PC-9 (cell line): ENCODE results near the gene BCKDHB. TPM values are rescaled to one million over a fixed set of nuclear protein-coding genes. Genes with fewer than 3 reads are reported as not detected.

Source experiments
- BruUV-seq: library from RNA; stranded (reverse); fragments of 400-500 nt; replicated peaks from 2 replicates; lab custom pipeline; 2021; lab: Mats Ljungman, UMichigan
- CTCF ChIA-PET: fragments of 300-600 bp; sonication (Branson Sonifier 250); formaldehyde crosslinking; loops from one replicate; lab custom pipeline; 2022; ENCODE audit warnings: antibody characterized with exemption; lab: Charles Lee
- POLR2A ChIA-PET: fragments of 300-600 bp; sonication (Branson Sonifier 250); formaldehyde crosslinking; loops from one replicate; lab custom pipeline; 2022; ENCODE audit warnings: antibody characterized with exemption; ENCODE audit not compliant: unreplicated experiment; lab: Charles Lee
- DNase-seq, 2 experiments: peaks; one replicate each; pipeline versions ENCODE4 v3.0.0 to v3.0.0-alpha.2; 2015 to 2022; ENCODE audit warnings: mixed read lengths in 1 of 2
- H2AFZ ChIP-seq: fragments of 200-600 bp; sonication (generic); 2 replicates; pipeline ENCODE4 v1.8.1; 2017; ENCODE audit warnings: antibody characterized with exemption
- H3F3A ChIP-seq: fragments of 200-600 bp; sonication (generic); 2 replicates; pipeline ENCODE4 v1.8.1; 2017; ENCODE audit warnings: antibody characterized with exemption, mild to moderate bottlenecking, low read depth; ENCODE audit not compliant: insufficient read depth
- H3K27ac ChIP-seq: fragments of 200-600 bp; sonication (generic); 2 replicates; pipeline ENCODE4 v1.6.1; 2016; ENCODE audit warnings: mixed run types
- H3K27me3 ChIP-seq: fragments of 200-600 bp; sonication (generic); 2 replicates; pipeline ENCODE4 v1.6.1; 2016; ENCODE audit warnings: low read depth, mixed run types; ENCODE audit not compliant: insufficient read depth
- H3K36me3 ChIP-seq: fragments of 200-600 bp; sonication (generic); 2 replicates; pipeline ENCODE4 v1.6.1; 2016; ENCODE audit warnings: low read depth, mixed run types
- H3K4me1 ChIP-seq: fragments of 200-600 bp; sonication (generic); replicated peaks from 2 replicates; pipeline ENCODE4 v1.6.1; 2016; ENCODE audit warnings: mixed run types; ENCODE audit not compliant: insufficient read depth
- H3K4me2 ChIP-seq: fragments of 200-600 bp; sonication (generic); 2 replicates; pipeline ENCODE4 v1.6.1; 2017; ENCODE audit warnings: mixed run types
- H3K4me3 ChIP-seq: fragments of 200-600 bp; sonication (generic); 2 replicates; pipeline ENCODE4 v1.6.1; 2016; ENCODE audit warnings: mixed run types
- H3K79me2 ChIP-seq: fragments of 200-600 bp; sonication (generic); 2 replicates; pipeline ENCODE4 v1.6.1; 2017; ENCODE audit warnings: low read depth, mixed run types
- H3K9me2 ChIP-seq: fragments of 200-600 bp; sonication (generic); 2 replicates; pipeline ENCODE4 v1.8.1; 2017; ENCODE audit warnings: mild to moderate bottlenecking; ENCODE audit not compliant: insufficient read depth
- H3K9me3 ChIP-seq: fragments of 200-600 bp; sonication (generic); 2 replicates; pipeline ENCODE4 v1.8.1; 2016; ENCODE audit warnings: low read depth; ENCODE audit not compliant: insufficient read depth
- H4K20me1 ChIP-seq: fragments of 200-600 bp; sonication (generic); 2 replicates; pipeline ENCODE4 v1.8.1; 2017; ENCODE audit not compliant: insufficient read depth
- CTCF ChIP-seq: fragments of 200-600 bp; sonication (generic); conservative IDR thresholded peaks from 2 replicates; pipeline ENCODE4 v1.6.1; 2017; ENCODE audit warnings: mixed run types, antibody characterized with exemption, mild to moderate bottlenecking, moderate library complexity
- EZH2 ChIP-seq: fragments of 200-600 bp; sonication (generic); IDR thresholded peaks from 2 replicates; pipeline ENCODE4 v1.8.0; 2017; ENCODE audit warnings: antibody characterized with exemption, low read depth
- intact Hi-C: fragments of 100-400 bp; cut with micrococcal nuclease; formaldehyde crosslinking; loops from one replicate; pipeline ENCODE4 v1.10.0; 2022; ENCODE audit not compliant: unreplicated experiment
- total RNA-seq: library from RNA; stranded (reverse); gene quantifications from 2 replicates; pipeline ENCODE4 v1.2.3, GENCODE V29; 2021

The BCKDHB gene
- total RNA-seq, 1 experiment from 2014 or later: 29.7 TPM

DNA sequence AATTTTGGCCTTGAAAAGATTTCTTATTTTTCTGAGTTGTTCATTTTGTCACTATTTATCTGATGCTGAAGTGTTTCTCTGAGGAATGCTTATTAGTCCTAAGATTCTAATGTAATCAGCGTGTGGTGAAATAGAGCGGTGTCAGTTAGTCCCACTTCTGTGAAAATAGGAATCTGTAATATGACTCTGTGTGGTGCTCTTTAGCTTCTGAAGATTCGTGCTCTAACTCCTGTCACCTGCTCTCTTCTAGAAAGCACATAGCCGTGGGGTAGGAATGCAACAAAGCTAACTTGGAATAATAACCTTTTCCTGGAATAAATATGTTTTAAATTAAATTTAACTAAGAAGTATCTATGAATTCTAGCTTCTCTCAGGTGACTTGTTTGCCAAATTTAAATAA is 90.4 kb downstream of the BCKDHB start:
- Histone ChIP-seq H3K27ac (no peak overlapping the region), H3K9me3 (no peaks in the 10 kb centered on the region), H3K79me2 (no peaks in the 10 kb centered on the region), H3K36me3 (no peaks in the 10 kb centered on the region), H3K9me2 (no peaks in the 10 kb centered on the region), H3F3A (no peaks in the 10 kb centered on the region), H2AFZ (no peak overlapping the region), H3K4me3 (no peak overlapping the region), H3K27me3 (no peaks in the 10 kb centered on the region), H3K4me1 (no peaks in the 10 kb centered on the region), H3K4me2 (no peak overlapping the region), H4K20me1 (no peaks in the 10 kb centered on the region)
- no TSS peak for BruUV-seq
- CTCF ChIA-PET: no interaction called here
- no peak for DNase-seq
- TF ChIP-seq EZH2: no peak
- no peak for TF ChIP-seq CTCF
- intact Hi-C loops: no loop called here
- POLR2A ChIA-PET: no interaction called here

- Histone ChIP-seq H3K4me2 (no peak overlapping the region), H4K20me1 (no peaks in the 10 kb centered on the region), H3K27me3 (no peaks in the 10 kb centered on the region), H3K79me2 (no peaks in the 10 kb centered on the region), H3K9me2 (no peaks in the 10 kb centered on the region), H3K36me3 (no peaks in the 10 kb centered on the region), H3F3A (0 out of 2 replicates have a peak, but pooled peaks cover under 1% of the 10 kb centered on the region), H3K4me3 (no peak overlapping the region), H3K27ac (no peak overlapping the region), H3K4me1 (no peaks in the 10 kb centered on the region), H2AFZ (no peak overlapping the region), H3K9me3 (no peaks in the 10 kb centered on the region)
- TF ChIP-seq EZH2 (no peak), CTCF (no peak)
- no TSS peak for BruUV-seq
- CTCF ChIA-PET: no interaction called here
- intact Hi-C loops: no loop called here
- no peak for DNase-seq
- POLR2A ChIA-PET: no interaction called here
Measured at GRCh38 chr6:80197474-80197873, 91.0 kb downstream of the BCKDHB start.

- no peaks in the 10 kb centered on the region for H3K36me3 ChIP-seq
- no peak overlapping the region for H3K4me3 ChIP-seq
- H3K4me1 ChIP-seq: peaks cover 3% of the 10 kb centered on the region
- POLR2A ChIA-PET: interaction anchor here (0.6 kb wide), 1 partner anchor 54 kb away, joined by 4 read pairs; no protein-coding TSS in a partner anchor
- intact Hi-C loops: no loop called here
- H3K4me2 ChIP-seq: no peak overlapping the region
- H3K27ac ChIP-seq: no peak overlapping the region
- H3K79me2 ChIP-seq: no peaks in the 10 kb centered on the region
- H3F3A ChIP-seq: peaks cover 5% of the 10 kb centered on the region; the same call in 1 of the 2 replicates
- H3K9me2 ChIP-seq: no peaks in the 10 kb centered on the region
- H2AFZ ChIP-seq: no peak overlapping the region
- no peak for DNase-seq
- no peak for TF ChIP-seq EZH2
- TF ChIP-seq CTCF: no peak
- CTCF ChIA-PET: no interaction called here
- no peaks in the 10 kb centered on the region for H3K9me3 ChIP-seq
- no peaks in the 10 kb centered on the region for H4K20me1 ChIP-seq
- no TSS peak for BruUV-seq
- H3K27me3 ChIP-seq: no peaks in the 10 kb centered on the region
Measured at GRCh38 chr6:80197986-80198385, 91.5 kb downstream of the BCKDHB start.
